OCI-LY3 (cell line): ENCODE results near the gene CELA2A.

Experiments used
- EZH2phosphoT487 ChIP-seq: fragments of 200-600 bp; shearing (Covaris generic); IDR thresholded peaks from 2 replicates; pipeline ENCODE4 v1.6.1; 2018; ENCODE audit warnings: antibody characterized with exemption, mixed run types, low read depth
- TF ChIP-seq, protein P1 (sequence below): fragments of 200-600, 300-600 bp; sonication (generic); IDR thresholded peaks from 2 replicates; pipeline ENCODE4 v1.5.1; 2014; ENCODE audit warnings: antibody characterized with exemption, low read length, low read depth

GRCh38 chr1:15442119-15442518, 14.4 kb upstream of the CELA2A start:
- TF ChIP-seq, protein P1, sequence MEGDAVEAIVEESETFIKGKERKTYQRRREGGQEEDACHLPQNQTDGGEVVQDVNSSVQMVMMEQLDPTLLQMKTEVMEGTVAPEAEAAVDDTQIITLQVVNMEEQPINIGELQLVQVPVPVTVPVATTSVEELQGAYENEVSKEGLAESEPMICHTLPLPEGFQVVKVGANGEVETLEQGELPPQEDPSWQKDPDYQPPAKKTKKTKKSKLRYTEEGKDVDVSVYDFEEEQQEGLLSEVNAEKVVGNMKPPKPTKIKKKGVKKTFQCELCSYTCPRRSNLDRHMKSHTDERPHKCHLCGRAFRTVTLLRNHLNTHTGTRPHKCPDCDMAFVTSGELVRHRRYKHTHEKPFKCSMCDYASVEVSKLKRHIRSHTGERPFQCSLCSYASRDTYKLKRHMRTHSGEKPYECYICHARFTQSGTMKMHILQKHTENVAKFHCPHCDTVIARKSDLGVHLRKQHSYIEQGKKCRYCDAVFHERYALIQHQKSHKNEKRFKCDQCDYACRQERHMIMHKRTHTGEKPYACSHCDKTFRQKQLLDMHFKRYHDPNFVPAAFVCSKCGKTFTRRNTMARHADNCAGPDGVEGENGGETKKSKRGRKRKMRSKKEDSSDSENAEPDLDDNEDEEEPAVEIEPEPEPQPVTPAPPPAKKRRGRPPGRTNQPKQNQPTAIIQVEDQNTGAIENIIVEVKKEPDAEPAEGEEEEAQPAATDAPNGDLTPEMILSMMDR: no peak
- no peak for TF ChIP-seq EZH2phosphoT487
